IPS-11a (cell line): ENCODE measurements around the gene GAB4.
"Not testable (repeated sequence)": the region's sequence is repeated elsewhere in the genome, so short reads cannot be mapped to it uniquely, and the experiment has no call there.

Source experiments
- H3K4me3 ChIP-seq: one replicate; pipeline ENCODE4 v1.5.1; 2013; ENCODE audit warnings: low read depth, low read length, control low read depth

The GAB4 gene

GRCh38 chr22:16915701-16916100 is 92.3 kb downstream of the GAB4 start:
- H3K4me3 ChIP-seq: no peak overlapping the region

GRCh38 chr22:16914911-16915310 is 93.1 kb downstream of the GAB4 start:
- H3K4me3 ChIP-seq: not testable (repeated sequence)

DNA sequence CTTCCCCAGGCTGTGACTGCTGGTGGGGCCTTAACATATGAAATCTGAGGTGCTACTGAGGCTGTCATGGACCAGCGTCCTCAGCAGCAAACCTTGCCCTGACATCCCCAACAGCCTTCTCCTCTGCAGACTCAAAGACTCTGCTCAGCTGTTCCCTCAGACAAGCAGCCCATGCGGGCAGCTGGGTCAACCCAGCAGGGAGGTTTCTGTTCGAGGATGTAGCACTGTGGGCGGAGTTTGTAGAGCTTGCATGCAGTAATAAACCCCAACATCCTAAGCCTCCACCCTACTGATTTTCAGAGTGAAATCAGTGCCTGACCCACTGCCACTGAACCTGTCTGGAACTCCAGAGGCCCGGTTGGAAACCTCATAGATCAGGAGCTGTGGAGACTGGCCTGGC is 94.0 kb downstream of the GAB4 start:
- H3K4me3 ChIP-seq: no peak overlapping the region

GRCh38 chr22:16912281-16912680 is 95.7 kb downstream of the GAB4 start:
- H3K4me3 ChIP-seq: no peak overlapping the region
